ENCODE results near the gene CSKMT.

CSKMT gene

DNA sequence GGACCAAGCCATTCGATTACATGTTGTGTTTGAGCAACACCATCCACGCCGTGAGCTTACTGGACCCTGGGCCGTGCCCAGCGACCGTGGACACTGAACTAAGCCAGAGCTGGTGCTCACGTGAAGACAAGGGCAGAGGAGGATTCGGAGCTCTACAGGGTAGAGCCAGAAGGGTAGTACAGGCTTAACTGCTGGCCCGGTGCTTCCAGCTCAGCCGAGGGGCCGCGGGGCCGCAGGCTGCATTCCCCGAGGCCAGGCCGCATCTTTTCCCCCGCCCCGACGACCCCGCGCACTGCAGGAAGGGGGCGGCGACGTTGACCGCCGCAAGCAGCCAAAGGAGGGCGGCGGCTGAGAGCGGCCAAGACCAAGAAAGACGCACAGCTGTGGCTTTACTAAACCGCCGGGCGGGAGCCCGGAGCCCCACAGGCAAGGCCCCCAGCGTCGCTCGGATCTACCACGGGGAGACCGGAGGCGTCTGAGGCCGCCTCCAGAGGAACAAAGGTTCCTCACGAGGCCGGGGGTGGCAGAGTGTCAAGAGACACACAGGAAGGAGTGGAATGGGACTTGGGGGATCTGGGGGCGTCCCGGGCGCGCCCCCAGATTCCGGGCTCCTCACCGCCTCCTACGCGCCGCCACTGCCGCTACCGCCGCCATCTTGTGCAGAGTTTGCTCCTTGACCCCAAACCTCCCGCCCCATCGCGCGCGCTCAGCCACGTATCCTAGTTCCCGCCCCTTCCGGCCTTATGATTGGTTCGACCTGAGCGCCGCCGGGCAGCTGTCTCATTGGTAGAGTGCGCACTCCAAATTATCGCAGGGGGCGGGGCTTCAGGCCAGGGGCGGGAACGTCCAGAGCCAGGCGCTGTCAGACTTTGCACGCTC is 18.9 kb upstream of the CSKMT start, which contains the start of gene GANAB:
GANAB (minus strand) TSS at position 668 of the 879 bp plus-strand sequence; CDS start at position 654, 14 bp downstream.
- ATAC-seq (ENCODE audit: insufficient read depth, low read depth): peak; percentile 96
- H2AFZ ChIP-seq (ENCODE audit: low read depth, low read length): peak within 1 kb of the TSS; percentile 72
- H3K4me3 ChIP-seq (ENCODE audit: low read depth in 1 of 2, low read length in 2 of 2): peak within 1 kb of the TSS; percentile 37 to 63; a peak in 3 of 4 replicates
- H3K4me2 ChIP-seq (ENCODE audit: insufficient read depth, low read length): peak within 1 kb of the TSS; percentile 85
- H3K27me3 ChIP-seq (ENCODE audit: insufficient read depth, low read length, poor library complexity): no peaks in the 10 kb centered on the region
- H3K36me3 ChIP-seq (ENCODE audit: insufficient read depth, low read length): peaks cover 49% of the 10 kb centered on the region
- H3K27ac ChIP-seq (ENCODE audit: low read length): peak within 1 kb of the TSS; percentile 87
- peak within 1 kb of the TSS; percentile 92 for H3K9ac ChIP-seq (ENCODE audit: low read depth, low read length)
- TF ChIP-seq EZH2 (IDR thresholded peaks at IDR 0.05; ENCODE audit: borderline replicate concordance, low read depth, low read length, severe bottlenecking): no peak
- TF ChIP-seq, protein P1, sequence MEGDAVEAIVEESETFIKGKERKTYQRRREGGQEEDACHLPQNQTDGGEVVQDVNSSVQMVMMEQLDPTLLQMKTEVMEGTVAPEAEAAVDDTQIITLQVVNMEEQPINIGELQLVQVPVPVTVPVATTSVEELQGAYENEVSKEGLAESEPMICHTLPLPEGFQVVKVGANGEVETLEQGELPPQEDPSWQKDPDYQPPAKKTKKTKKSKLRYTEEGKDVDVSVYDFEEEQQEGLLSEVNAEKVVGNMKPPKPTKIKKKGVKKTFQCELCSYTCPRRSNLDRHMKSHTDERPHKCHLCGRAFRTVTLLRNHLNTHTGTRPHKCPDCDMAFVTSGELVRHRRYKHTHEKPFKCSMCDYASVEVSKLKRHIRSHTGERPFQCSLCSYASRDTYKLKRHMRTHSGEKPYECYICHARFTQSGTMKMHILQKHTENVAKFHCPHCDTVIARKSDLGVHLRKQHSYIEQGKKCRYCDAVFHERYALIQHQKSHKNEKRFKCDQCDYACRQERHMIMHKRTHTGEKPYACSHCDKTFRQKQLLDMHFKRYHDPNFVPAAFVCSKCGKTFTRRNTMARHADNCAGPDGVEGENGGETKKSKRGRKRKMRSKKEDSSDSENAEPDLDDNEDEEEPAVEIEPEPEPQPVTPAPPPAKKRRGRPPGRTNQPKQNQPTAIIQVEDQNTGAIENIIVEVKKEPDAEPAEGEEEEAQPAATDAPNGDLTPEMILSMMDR (IDR thresholded peaks at IDR 0.05; ENCODE audit: borderline replicate concordance, extremely low read depth, low read length, poor library complexity, severe bottlenecking): no peak
- no peaks in the 10 kb centered on the region for H3K9me3 ChIP-seq (ENCODE audit: insufficient read depth, low read length, severe bottlenecking)
- peaks cover 81% of the 10 kb centered on the region for H3K79me2 ChIP-seq (ENCODE audit: insufficient read depth, low read length)
- peak; percentile 99 for DNase-seq
- H4K20me1 ChIP-seq (ENCODE audit: insufficient read depth, low read length): peaks cover 16% of the 10 kb centered on the region
- H3K4me1 ChIP-seq (ENCODE audit: insufficient read depth, low read length): peaks cover 36% of the 10 kb centered on the region

DNA sequence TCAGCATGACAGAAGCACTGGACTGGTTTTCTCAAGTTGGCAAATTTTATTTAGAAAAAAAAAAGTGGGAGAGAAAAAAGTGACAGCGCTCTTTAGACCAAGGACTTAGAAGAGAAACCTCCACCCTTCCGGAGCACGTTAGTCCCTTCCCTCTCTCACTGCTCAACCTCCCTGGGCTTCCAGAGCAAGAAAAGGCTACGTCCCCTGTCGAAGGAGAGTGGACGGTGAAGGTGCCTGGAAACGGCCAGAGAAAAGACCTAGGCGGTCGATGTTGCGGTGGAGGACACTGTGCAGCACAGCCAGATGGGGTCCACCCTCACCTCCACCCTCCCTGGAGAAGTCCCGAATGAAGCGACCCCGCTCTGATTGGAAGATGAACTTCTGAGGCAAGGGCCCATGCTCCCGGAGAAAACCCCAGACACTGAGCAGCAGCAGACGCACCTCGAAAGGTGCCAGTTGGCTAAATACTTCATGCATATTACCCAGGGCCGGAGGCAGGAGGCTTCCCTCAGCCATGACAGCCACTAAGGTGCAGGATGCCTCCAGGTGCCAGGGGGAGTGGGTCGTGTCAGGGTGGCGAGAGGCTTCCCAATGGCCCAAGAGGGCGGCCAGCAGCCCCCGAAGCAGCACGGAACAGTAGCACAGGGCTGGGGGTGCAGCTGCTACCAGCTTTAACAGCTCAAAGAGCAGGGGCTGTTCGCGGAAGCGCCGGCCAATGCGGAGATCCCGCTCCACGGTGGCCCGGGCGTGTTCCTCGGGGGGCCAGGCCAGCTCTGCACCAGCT is 18.1 kb upstream of the CSKMT start:
- ATAC-seq (ENCODE audit: insufficient read depth, low read depth) (no peak; the same call in 2 of the 3 replicates), DNase-seq (no peak)
- Histone ChIP-seq H3K4me3 (ENCODE audit: low read depth in 1 of 2, low read length in 2 of 2) (peak overlapping the region in 1 of 2 experiments; percentile 49; a peak in 2 of 4 replicates), H3K9me3 (ENCODE audit: insufficient read depth, low read length, severe bottlenecking) (no peaks in the 10 kb centered on the region), H3K9ac (ENCODE audit: low read depth, low read length) (peak overlapping the region; percentile 43), H3K4me1 (ENCODE audit: insufficient read depth, low read length) (peaks cover 45% of the 10 kb centered on the region), H2AFZ (ENCODE audit: low read depth, low read length) (peak overlapping the region; percentile 48; the same call in 1 of the 2 replicates), H3K27me3 (ENCODE audit: insufficient read depth, low read length, poor library complexity) (no peaks in the 10 kb centered on the region), H3K4me2 (ENCODE audit: insufficient read depth, low read length) (peak overlapping the region; percentile 70), H3K79me2 (ENCODE audit: insufficient read depth, low read length) (peaks cover 81% of the 10 kb centered on the region), H3K27ac (ENCODE audit: low read length) (peak overlapping the region; percentile 66), H4K20me1 (ENCODE audit: insufficient read depth, low read length) (peaks cover 16% of the 10 kb centered on the region), H3K36me3 (ENCODE audit: insufficient read depth, low read length) (peaks cover 49% of the 10 kb centered on the region)
- TF ChIP-seq EZH2 (IDR thresholded peaks at IDR 0.05; ENCODE audit: borderline replicate concordance, low read depth, low read length, severe bottlenecking): no peak
- TF ChIP-seq, protein P1 (IDR thresholded peaks at IDR 0.05; ENCODE audit: borderline replicate concordance, extremely low read depth, low read length, poor library complexity, severe bottlenecking): no peak

DNA sequence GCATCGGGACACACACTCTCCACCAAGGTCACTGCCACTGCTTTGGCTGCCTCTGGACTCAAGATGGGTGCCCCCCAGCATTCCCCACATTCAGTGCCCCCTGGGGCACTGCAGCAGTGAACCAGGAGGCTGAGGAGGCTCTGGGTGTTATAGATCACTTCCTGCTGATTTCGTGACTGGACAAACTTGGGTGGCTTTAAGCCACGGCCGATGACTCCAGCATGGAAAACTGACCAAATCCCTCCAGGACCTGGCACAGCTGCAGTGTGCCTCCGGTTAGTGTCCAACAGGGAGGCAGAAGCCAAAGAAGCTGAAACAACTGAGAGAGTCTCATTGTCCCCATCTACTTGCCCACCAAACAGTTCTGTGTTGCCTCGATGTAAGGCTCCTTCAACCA is 17.5 kb upstream of the CSKMT start:
- H3K9me3 ChIP-seq (ENCODE audit: insufficient read depth, low read length, severe bottlenecking): no peaks in the 10 kb centered on the region
- peaks cover 51% of the 10 kb centered on the region for H3K4me1 ChIP-seq (ENCODE audit: insufficient read depth, low read length)
- H3K9ac ChIP-seq (ENCODE audit: low read depth, low read length): peak overlapping the region; percentile 43
- H3K4me2 ChIP-seq (ENCODE audit: insufficient read depth, low read length): peak overlapping the region; percentile 70
- peak overlapping the region; percentile 66; the same call in 1 of the 2 replicates for H3K27ac ChIP-seq (ENCODE audit: low read length)
- DNase-seq (no peak), ATAC-seq (ENCODE audit: insufficient read depth, low read depth) (no peak)
- H3K79me2 ChIP-seq (ENCODE audit: insufficient read depth, low read length): peaks cover 81% of the 10 kb centered on the region
- H4K20me1 ChIP-seq (ENCODE audit: insufficient read depth, low read length): peaks cover 14% of the 10 kb centered on the region
- H3K4me3 ChIP-seq (ENCODE audit: low read depth in 1 of 2, low read length in 2 of 2): no peak overlapping the region
- TF ChIP-seq EZH2 (IDR thresholded peaks at IDR 0.05; ENCODE audit: borderline replicate concordance, low read depth, low read length, severe bottlenecking): no peak
- peaks cover 48% of the 10 kb centered on the region for H3K36me3 ChIP-seq (ENCODE audit: insufficient read depth, low read length)
- no peaks in the 10 kb centered on the region for H3K27me3 ChIP-seq (ENCODE audit: insufficient read depth, low read length, poor library complexity)
- H2AFZ ChIP-seq (ENCODE audit: low read depth, low read length): no peak overlapping the region
